IMR-90 (cell line): Measurements from ENCODE around the gene WDR90.

Experiments
- CTCF ChIP-seq: conservative IDR thresholded peaks from 2 replicates; pipeline ENCODE4 v1.5.1; 2012; ENCODE audit warnings: mild to moderate bottlenecking, low read depth, low read length, improper control_type of control experiment
- ELK1 ChIP-seq: fragments of 150-350 bp; IDR thresholded peaks from 2 replicates; pipeline ENCODE4 v1.6.1; 2016; ENCODE audit warnings: low read depth, mild to moderate bottlenecking, low read length, moderate library complexity, borderline replicate concordance
- MAFK ChIP-seq: IDR thresholded peaks from 2 replicates; pipeline ENCODE4 v1.6.1; 2012; ENCODE audit warnings: low read depth, low read length, improper control_type of control experiment
- MXI1 ChIP-seq: IDR thresholded peaks from 2 replicates; pipeline ENCODE4 v1.6.1; 2012; ENCODE audit warnings: low read depth, mild to moderate bottlenecking, low read length, moderate library complexity, borderline replicate concordance
- POLR2A ChIP-seq: IDR thresholded peaks from 2 replicates; pipeline ENCODE4 v1.6.1; 2012; ENCODE audit warnings: mild to moderate bottlenecking, low read depth, low read length
- RAD21 ChIP-seq: IDR thresholded peaks from 2 replicates; pipeline ENCODE4 v1.6.1; 2012; ENCODE audit warnings: low read length, improper control_type of control experiment
- RCOR1 ChIP-seq: IDR thresholded peaks from 2 replicates; pipeline ENCODE4 v1.6.1; 2012; ENCODE audit warnings: mild to moderate bottlenecking, low read length, improper control_type of control experiment; ENCODE audit not compliant: insufficient replicate concordance
- RFX5 ChIP-seq: IDR thresholded peaks from 2 replicates; pipeline ENCODE4 v1.8.0; 2012; ENCODE audit warnings: low read depth, mild to moderate bottlenecking, low read length, moderate library complexity
- SMC3 ChIP-seq: fragments of 150-350 bp; IDR thresholded peaks from 2 replicates; pipeline ENCODE4 v1.6.1; 2016; ENCODE audit warnings: low read depth, mild to moderate bottlenecking, antibody characterized with exemption, low read length, moderate library complexity
- USF2 ChIP-seq: fragments of 150-350 bp; IDR thresholded peaks from 2 replicates; pipeline ENCODE4 v1.6.1; 2017; ENCODE audit warnings: mild to moderate bottlenecking, antibody characterized with exemption, low read length, low read depth

- TF ChIP-seq CTCF: no peak
- TF ChIP-seq MAFK: no peak
- TF ChIP-seq USF2: no peak
- TF ChIP-seq POLR2A: no peak
- TF ChIP-seq SMC3: no peak
- TF ChIP-seq RCOR1: no peak
- no peak for TF ChIP-seq MXI1
- TF ChIP-seq RAD21: no peak
- TF ChIP-seq RFX5: no peak
- no peak for TF ChIP-seq ELK1
Observed at GRCh38 chr16:600781-601180, 48.4 kb upstream of the WDR90 start.
